DOHH2 (cell line): Measurements from ENCODE around the gene PSMD4.

ENCODE experiments used
- H3F3A ChIP-seq: fragments of 200-600 bp; sonication (generic), shearing (Covaris generic); 2 replicates; pipeline ENCODE4 v1.6.0; 2016; ENCODE audit warnings: antibody characterized with exemption, mild to moderate bottlenecking; ENCODE audit not compliant: control insufficient read depth, insufficient read depth
- H3K27ac ChIP-seq: fragments of 200-600 bp; sonication (generic); 2 replicates; pipeline ENCODE4 v1.5.1; 2014; ENCODE audit warnings: low read depth, mild to moderate bottlenecking, low read length, moderate library complexity
- H3K27me3 ChIP-seq: fragments of 200-600 bp; sonication (generic); 2 replicates; pipeline ENCODE4 v1.6.1; 2014; ENCODE audit warnings: mild to moderate bottlenecking, low read length, mixed read lengths; ENCODE audit not compliant: control insufficient read depth
- H3K36me3 ChIP-seq: fragments of 200-600 bp; sonication (generic); 2 replicates; pipeline ENCODE4 v1.6.1; 2014; ENCODE audit warnings: mild to moderate bottlenecking, low read length, moderate library complexity, mixed read lengths; ENCODE audit not compliant: control insufficient read depth
- H3K4me1 ChIP-seq: fragments of 200-600 bp; sonication (generic); 2 replicates; pipeline ENCODE4 v1.6.1; 2014; ENCODE audit warnings: mild to moderate bottlenecking, low read length, mixed read lengths; ENCODE audit not compliant: control insufficient read depth
- H3K4me2 ChIP-seq: fragments of 200-600 bp; sonication (generic); 2 replicates; pipeline ENCODE4 v1.6.0; 2014; ENCODE audit warnings: mild to moderate bottlenecking, low read length, moderate library complexity
- H3K4me3 ChIP-seq: fragments of 200-600 bp; sonication (generic); 2 replicates; pipeline ENCODE4 v1.5.1; 2014; ENCODE audit warnings: mild to moderate bottlenecking, low read length, mixed read lengths
- H3K79me2 ChIP-seq: fragments of 200-600 bp; sonication (generic); 2 replicates; pipeline ENCODE4 v1.6.1; 2014; ENCODE audit warnings: mild to moderate bottlenecking, low read length, mixed read lengths; ENCODE audit not compliant: control insufficient read depth
- H3K9me2 ChIP-seq: fragments of 200-600 bp; sonication (generic); replicated peaks from 2 replicates; pipeline ENCODE4 v1.6.1; 2014; ENCODE audit warnings: mild to moderate bottlenecking, low read length, mixed read lengths; ENCODE audit not compliant: control insufficient read depth
- H3K9me3 ChIP-seq: fragments of 200-600 bp; sonication (generic); 2 replicates; pipeline ENCODE4 v1.6.1; 2014; ENCODE audit warnings: antibody characterized with exemption, low read length, mixed read lengths; ENCODE audit not compliant: control insufficient read depth, insufficient read depth
- H4K20me1 ChIP-seq: fragments of 200-600 bp; sonication (generic); 2 replicates; pipeline ENCODE4 v1.6.0; 2014; ENCODE audit warnings: low read depth, mild to moderate bottlenecking, antibody characterized with exemption, low read length, moderate library complexity; ENCODE audit not compliant: control insufficient read depth, insufficient read depth
- CTCF ChIP-seq: fragments of 200-600 bp; sonication (generic); IDR thresholded peaks from one replicate; pipeline ENCODE4 v1.5.1; 2014; ENCODE audit warnings: antibody characterized with exemption, mild to moderate bottlenecking, low read depth, low read length; ENCODE audit not compliant: poor library complexity, severe bottlenecking
- EZH2phosphoT487 ChIP-seq: fragments of 200-600 bp; sonication (generic); IDR thresholded peaks from 2 replicates; pipeline ENCODE4 v1.6.1; 2017; ENCODE audit warnings: borderline replicate concordance, mild to moderate bottlenecking, antibody characterized with exemption, low read length, moderate library complexity, mixed read lengths

Gene PSMD4

GRCh38 chr1:151309811-151310323 lies 55.3 kb downstream of the PSMD4 start:
- H3K9me3 ChIP-seq: no peaks in the 10 kb centered on the region
- no peak overlapping the region for H3K4me3 ChIP-seq
- no peak overlapping the region for H3K4me2 ChIP-seq
- H3K36me3 ChIP-seq: peaks cover 82% of the 10 kb centered on the region
- H3K4me1 ChIP-seq: no peaks in the 10 kb centered on the region
- H3F3A ChIP-seq: no peaks in the 10 kb centered on the region
- no peaks in the 10 kb centered on the region for H3K27me3 ChIP-seq
- TF ChIP-seq EZH2phosphoT487 (no peak), CTCF (no peak)
- no peaks in the 10 kb centered on the region for H4K20me1 ChIP-seq
- peaks cover 5% of the 10 kb centered on the region; the same call in 1 of the 2 replicates for H3K79me2 ChIP-seq
- H3K27ac ChIP-seq: no peak overlapping the region
- no peaks in the 10 kb centered on the region for H3K9me2 ChIP-seq

- Histone ChIP-seq H4K20me1 (no peaks in the 10 kb centered on the region), H3K9me2 (no peaks in the 10 kb centered on the region), H3K4me1 (no peaks in the 10 kb centered on the region), H3F3A (no peaks in the 10 kb centered on the region), H3K4me2 (no peak overlapping the region), H3K27me3 (no peaks in the 10 kb centered on the region), H3K27ac (no peak overlapping the region), H3K9me3 (no peaks in the 10 kb centered on the region), H3K79me2 (peaks cover 5% of the 10 kb centered on the region; the same call in 1 of the 2 replicates), H3K36me3 (peaks cover 78% of the 10 kb centered on the region), H3K4me3 (no peak overlapping the region)
- no peak for TF ChIP-seq CTCF
- TF ChIP-seq EZH2phosphoT487: no peak
Observed at GRCh38 chr1:151311011-151311410, 56.5 kb downstream of the PSMD4 start.

- TF ChIP-seq EZH2phosphoT487 (no peak), CTCF (no peak)
- Histone ChIP-seq H3K79me2 (peaks cover 5% of the 10 kb centered on the region; the same call in 1 of the 2 replicates), H4K20me1 (no peaks in the 10 kb centered on the region), H3K27me3 (no peaks in the 10 kb centered on the region), H3K36me3 (peaks cover 77% of the 10 kb centered on the region), H3K4me1 (no peaks in the 10 kb centered on the region), H3K9me2 (no peaks in the 10 kb centered on the region), H3K27ac (no peak overlapping the region), H3K9me3 (no peaks in the 10 kb centered on the region), H3K4me3 (no peak overlapping the region), H3F3A (no peaks in the 10 kb centered on the region), H3K4me2 (no peak overlapping the region)
Observed at GRCh38 chr1:151311589-151312331, 57.2 kb downstream of the PSMD4 start.
